HG02938 (cell line): ENCODE measurements around the gene GSTM2.
A peak's percentile ranks its signal among the peaks of the same experiment; 100 is the strongest.

Experiments used
- ATAC-seq: cut with Tn5 transposase; IDR thresholded peaks from one replicate; pipeline ENCODE4 v1.9.1; 2021; ENCODE audit warnings: mild to moderate bottlenecking, moderate library complexity; ENCODE audit not compliant: unreplicated experiment

The GSTM2 gene

DNA sequence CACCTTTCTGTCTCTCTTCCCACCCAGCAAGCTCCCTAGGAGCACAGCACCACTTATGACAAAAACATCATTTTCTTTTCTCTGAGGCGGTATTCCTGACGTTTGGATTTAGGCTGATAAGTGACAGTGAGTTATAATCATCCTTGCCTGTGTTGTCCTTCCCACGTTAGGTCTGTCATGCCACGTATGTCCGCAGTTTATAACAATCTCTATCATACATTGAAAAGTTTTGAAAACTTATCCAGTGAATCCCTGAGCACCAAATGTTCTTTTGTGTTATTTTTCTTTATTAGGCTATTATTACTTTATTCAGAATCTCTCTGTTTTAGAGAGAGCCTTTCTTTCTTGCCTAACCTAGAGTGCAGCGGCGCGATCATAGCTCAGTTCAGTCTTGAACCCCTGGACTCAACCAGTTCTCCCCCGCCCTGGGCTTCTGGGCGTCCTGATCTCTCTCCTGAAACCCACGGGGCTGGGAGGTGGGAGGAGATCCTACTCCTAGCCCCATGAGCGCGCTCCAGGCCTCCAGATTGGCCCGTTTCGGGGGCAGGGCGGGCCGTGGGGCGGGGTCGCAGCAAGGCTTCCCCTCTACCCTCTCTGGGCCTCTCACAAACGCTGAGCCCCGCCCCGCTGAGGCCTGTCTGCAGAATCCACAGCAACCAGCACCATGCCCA is at the start of gene GSTM2:
TSS of gene GSTM2 (plus strand) at position 606 of the 671 bp plus-strand sequence. CDS start at position 665, 59 bp downstream.
- ATAC-seq: peak; percentile 76

DNA sequence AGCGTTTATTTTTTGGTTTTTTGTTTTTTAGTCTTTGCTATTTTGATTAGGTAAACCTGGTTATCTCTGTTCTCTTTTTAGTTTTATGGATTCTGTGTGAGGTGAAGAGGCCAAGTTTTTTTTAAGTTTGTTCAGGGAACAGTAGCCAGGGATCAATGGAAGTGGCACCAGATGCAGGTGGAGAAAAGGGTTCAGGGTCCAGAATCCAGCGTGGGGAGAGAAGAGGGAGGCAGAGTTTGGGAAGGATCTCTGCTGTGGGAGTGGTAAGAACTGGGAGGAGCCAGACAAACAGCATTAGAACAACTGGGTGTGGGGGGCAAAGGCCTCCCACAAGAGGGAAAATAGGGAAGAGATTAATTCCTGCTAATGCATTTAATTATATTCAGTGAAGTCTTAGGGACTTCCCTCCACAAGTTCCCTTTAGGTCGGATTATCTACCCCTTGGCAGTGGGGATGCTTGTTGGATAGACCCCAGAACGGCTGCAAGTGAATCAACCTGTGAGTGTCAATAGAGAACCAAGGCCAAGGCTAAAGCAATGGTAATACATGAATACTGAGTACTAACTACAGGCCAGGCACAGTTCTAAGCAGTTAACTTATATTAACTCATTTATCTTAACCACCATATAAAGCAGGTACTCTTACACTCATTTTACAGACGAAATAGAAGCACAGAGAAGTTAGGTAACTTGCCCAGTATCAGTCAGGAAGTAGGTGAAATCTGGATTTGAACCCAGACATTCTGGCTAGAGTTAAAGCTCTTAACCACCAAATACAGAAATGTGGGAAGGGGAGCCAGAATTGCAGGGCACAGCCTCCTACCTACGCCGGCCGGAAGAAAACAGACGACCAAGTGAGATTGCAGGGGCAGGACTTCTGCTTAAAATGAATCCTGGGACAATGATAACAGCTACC is 48.9 kb upstream of the GSTM2 start:
- ATAC-seq: no peak

DNA sequence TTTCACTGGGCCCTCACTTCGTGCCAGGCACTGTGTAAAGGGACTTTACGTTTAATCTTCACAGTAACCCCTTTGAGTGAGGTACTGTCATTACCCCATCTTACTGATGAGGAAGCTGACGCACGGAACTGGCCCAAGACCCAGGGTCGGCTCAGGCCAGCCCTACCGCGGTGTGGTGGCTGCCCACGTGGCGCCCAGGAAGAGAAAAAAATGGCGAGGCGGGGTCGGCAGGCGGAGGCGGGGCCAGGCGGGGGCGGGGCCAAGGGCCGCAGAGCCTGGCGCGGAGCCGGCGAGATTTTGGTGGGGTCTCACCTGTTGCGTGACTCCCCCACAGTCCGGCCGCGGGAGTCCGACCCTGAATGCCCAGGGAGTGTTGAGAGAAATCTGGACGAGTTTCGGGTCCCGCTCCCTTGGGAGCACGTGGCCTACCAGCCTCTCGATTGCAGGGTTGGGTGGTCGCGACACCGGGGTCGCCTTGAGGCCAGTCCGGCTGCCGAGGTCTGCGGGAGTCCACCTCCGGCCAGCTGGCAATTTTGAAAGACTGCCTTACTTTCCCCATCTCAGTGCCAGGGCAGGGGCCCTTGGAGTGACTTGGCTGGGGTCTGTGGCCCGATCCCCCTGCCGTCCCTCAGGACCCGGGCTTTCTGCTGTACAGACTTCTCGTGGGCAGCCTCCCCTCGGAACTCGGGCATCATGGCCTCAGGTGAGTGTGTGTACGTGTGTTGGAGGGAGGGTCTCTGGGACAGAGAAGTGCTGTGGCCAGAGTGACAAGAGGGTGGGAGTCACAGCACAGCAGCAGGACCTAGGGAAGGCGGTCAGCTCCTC is 48.1 kb upstream of the GSTM2 start, which contains the start of the genes AMPD2 and GNAT2:
TSS of gene AMPD2 (plus strand) at position 262 of the 825 bp plus-strand sequence. CDS start 1,339 bp downstream, outside the sequence.
TSS of gene GNAT2 (minus strand) at position 41 of the 825 bp plus-strand sequence. CDS start 6,746 bp downstream, outside the sequence.
- ATAC-seq: peak; percentile 44

- no peak for ATAC-seq
These were observed 47.5 kb upstream of the GSTM2 start for GRCh38 chr1:109620401-109620791.

GRCh38 chr1:109620841-109621286 is 47.0 kb upstream of the GSTM2 start:
- ATAC-seq: peak; percentile 61

- ATAC-seq: no peak
These were observed 46.3 kb upstream of the GSTM2 start for GRCh38 chr1:109621379-109622136.

- no peak for ATAC-seq
These were observed 45.5 kb upstream of the GSTM2 start for GRCh38 chr1:109622137-109622892.

- no peak for ATAC-seq
These were observed 45.0 kb upstream of the GSTM2 start for GRCh38 chr1:109622895-109623294.

- no peak for ATAC-seq
These were observed 44.2 kb upstream of the GSTM2 start for GRCh38 chr1:109623601-109624161.

DNA sequence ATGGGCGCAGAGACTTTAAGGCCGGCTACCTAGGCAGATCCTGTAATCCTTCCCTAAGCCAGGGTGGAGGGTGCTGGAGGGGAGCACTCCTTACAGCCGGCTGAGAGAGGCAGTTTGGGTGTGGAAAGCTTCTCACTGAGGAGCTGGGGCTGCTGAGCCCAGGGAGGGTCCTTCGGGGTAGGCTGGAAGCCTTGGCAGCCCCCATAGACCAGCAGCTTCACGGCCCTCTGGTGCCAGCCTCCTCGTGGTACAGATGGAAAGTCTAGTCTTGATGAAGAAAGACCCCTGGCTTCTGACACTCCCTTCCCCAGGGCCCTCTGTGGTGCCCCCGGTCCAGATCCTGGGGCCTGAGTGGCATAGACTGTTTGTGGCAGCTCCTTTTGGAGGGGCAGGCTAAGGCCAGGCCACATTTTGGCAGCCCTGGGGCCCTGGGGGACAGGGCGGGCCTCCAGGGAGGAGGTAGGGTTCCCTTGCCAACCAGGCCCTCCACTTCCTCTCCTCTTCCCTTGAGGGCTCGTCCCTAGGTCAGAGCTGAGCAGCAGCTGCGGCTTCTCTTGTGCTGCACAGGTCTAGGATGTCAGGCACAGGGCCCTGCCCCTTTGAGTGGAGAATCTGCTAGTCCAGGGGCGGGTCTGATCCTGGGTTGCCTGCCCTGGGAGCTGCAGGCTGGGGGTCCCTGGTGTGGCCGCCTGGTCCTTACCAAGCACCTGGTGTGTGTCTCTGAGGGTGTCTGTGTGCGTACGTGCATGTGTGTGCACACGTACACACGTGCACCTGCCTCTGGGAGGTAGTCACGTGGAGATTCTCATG is 43.5 kb upstream of the GSTM2 start:
- no peak for ATAC-seq

DNA sequence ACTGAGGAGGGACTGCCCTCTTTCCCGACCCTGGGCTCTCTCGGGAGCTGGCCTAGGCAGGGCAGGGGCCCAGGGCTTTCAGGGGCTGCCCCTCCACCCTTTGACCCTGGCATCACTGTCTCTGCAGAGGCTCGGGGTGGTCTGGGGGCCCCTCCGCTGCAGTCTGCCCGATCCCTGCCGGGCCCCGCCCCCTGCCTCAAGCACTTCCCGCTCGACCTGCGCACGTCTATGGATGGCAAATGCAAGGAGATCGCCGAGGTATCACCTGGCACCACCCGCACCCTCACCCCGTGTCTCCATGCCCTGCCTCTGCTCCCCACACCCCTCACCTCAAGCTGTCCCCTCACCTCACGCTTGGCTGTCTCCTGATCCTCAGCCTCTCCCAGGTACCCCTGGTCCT is 42.7 kb upstream of the GSTM2 start:
- ATAC-seq: no peak

- ATAC-seq: no peak
These were observed 42.0 kb upstream of the GSTM2 start for GRCh38 chr1:109625601-109626560.

- no peak for ATAC-seq
These were observed 41.0 kb upstream of the GSTM2 start for GRCh38 chr1:109626682-109627408.

DNA sequence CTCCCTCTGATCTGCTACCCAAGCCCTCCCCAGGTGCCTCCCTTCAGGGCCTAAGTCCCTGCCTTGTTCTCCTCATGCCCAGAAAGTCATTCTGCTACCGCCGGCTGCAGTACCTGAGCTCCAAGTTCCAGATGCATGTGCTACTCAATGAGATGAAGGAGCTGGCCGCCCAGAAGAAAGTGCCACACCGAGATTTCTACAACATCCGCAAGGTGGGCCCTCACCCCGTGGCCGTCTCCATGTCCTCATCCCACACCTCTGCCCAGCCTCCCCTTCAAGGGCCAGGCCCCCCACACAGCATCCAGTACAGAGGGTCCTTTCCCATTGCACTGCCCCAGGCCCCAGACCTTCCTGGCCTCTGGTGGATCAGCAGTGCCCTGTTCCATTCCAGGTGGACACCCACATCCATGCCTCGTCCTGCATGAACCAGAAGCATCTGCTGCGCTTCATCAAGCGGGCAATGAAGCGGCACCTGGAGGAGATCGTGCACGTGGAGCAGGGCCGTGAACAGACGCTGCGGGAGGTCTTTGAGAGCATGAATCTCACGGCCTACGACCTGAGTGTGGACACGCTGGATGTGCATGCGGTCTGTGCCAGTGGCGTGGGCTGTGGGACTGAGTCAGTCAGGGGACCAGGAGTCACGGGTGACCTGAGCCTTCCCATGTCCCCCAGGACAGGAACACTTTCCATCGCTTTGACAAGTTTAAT is 40.0 kb upstream of the GSTM2 start:
- no peak for ATAC-seq

DNA sequence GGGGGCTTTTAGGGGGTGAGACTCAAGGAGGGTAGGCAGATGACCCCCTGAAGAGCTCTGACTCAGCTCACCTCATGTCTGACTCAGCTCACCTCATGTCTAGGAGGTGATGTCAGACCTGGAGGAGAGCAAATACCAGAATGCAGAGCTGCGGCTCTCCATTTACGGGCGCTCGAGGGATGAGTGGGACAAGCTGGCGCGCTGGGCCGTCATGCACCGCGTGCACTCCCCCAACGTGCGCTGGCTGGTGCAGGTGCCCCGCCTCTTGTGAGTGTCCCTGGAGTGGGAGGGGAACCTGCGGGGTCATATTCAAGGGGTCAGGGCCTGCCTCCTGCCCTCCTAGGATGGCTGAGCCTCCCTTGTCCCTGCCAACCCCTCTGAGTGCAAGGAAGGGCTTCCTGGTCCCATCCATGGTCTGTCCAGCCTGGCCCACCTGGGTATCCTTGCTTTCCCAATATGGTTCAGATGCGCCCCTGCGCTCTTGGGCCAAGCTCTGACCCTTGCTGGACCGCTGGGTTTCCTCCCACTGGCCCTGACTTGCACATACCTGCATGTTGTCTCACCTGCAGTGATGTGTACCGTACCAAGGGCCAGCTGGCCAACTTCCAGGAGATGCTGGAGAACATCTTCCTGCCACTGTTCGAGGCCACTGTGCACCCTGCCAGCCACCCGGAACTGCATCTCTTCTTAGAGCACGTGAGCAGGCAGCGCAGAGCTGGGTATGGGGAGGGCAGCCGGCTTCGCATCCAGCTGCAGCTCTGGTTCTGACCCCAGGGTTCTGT is 39.1 kb upstream of the GSTM2 start:
- ATAC-seq: no peak
